Prostate gland (tissue), 2 donors: Measurements from ENCODE around the gene PKHD1. TPM values are rescaled to one million over a fixed set of nuclear protein-coding genes. Genes with fewer than 3 reads are reported as not detected.
"Not testable (repeated sequence)": the region's sequence is repeated elsewhere in the genome, so short reads cannot be mapped to it uniquely, and the experiment has no call there.

Source experiments
- DNase-seq: peaks from one replicate; pipeline ENCODE4 v3.0.0-alpha.2; 2019; ENCODE audit warnings: low spot score
- H3K27ac ChIP-seq, 2 donors: fragments of 200-600 bp; sonication (generic); 2 replicates each; pipeline ENCODE4 v1.5.1; 2017 to 2019
- H3K27me3 ChIP-seq: fragments of 200-600 bp; sonication (generic); replicated peaks from 2 replicates; pipeline ENCODE4 v1.5.1; 2019; ENCODE audit not compliant: insufficient read depth
- H3K36me3 ChIP-seq, 2 donors: fragments of 200-600 bp; sonication (generic); 1 replicate in 1 of 2; 2 replicates in 1 of 2; pipeline versions ENCODE4 v1.5.1 to v1.8.1; 2017 to 2019
- H3K4me1 ChIP-seq: fragments of 200-600 bp; sonication (generic); replicated peaks from 2 replicates; pipeline ENCODE4 v1.5.1; 2019
- H3K4me3 ChIP-seq, 2 donors: fragments of 200-600 bp; sonication (generic); 2 replicates each; pipeline ENCODE4 v1.5.1; 2017 to 2019
- H3K9me3 ChIP-seq: fragments of 200-600 bp; sonication (generic); 2 replicates; pipeline ENCODE4 v1.5.1; 2017
- POLR2A ChIP-seq: fragments of 450-650 bp; IDR thresholded peaks from one replicate; pipeline ENCODE4 v1.6.1; 2016; ENCODE audit warnings: antibody characterized with exemption, mild to moderate bottlenecking
- POLR2AphosphoS5 ChIP-seq: sonication (generic); formaldehyde crosslinking; IDR thresholded peaks from one replicate; pipeline ENCODE4 v1.6.1; 2017; ENCODE audit warnings: antibody characterized with exemption
- WGBS: methylation state at CpG from one replicate; pipeline ENCODE4 v1.1.5; 2018; 5-methylcytosine and 5-hydroxymethylcytosine counted together
- intact Hi-C: fragments of 100-400 bp; cut with DNase I; formaldehyde crosslinking; loops from one replicate; pipeline ENCODE4 v1.14.2; 2022
- total RNA-seq, 2 donors: library from RNA; depleted of rRNA; stranded (reverse); fragments of >200 nt; gene quantifications; one replicate each; pipeline ENCODE4 v1.1.0, GENCODE V29; 2016
- TF ChIP-seq, protein P1 (sequence below), 4 experiments: fragments of 200-600 bp in 2 of 4; fragments of 450-650 bp in 2 of 4; sonication (generic) in 2 of 4; IDR thresholded peaks; 1 replicate in 3 of 4; 2 replicates in 1 of 4; pipeline ENCODE4 v1.5.1; 2016 to 2019; ENCODE audit warnings: antibody characterized with exemption in 4 of 4, mild to moderate bottlenecking in 2 of 4, moderate library complexity in 2 of 4

The PKHD1 gene
- total RNA-seq, 2 donors from 2014 or later, result 0.46 to 1.1 TPM

DNA sequence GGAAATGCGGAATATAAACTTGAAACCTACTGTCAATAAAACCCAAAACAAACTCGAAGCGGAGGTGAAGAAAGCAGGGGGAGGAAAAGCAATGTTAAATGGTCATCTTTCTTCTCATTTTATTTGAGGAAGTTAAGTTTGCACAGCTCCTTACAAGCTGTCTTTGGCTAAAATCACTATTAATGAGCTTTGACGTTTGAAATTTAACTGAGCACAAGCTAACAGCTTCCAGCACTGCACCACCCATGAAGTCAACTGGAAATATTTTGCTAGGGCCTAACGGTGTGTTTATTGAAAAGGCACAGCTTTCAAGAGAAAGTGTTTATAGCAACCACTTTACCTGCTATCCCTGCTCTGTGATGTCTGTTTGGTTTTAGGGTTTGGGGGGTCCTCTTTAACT, 103.8 kb downstream of the PKHD1 start:
- no peak for DNase-seq
- TF ChIP-seq POLR2A (no peak), POLR2AphosphoS5 (no peak)
- TF ChIP-seq, protein P1, sequence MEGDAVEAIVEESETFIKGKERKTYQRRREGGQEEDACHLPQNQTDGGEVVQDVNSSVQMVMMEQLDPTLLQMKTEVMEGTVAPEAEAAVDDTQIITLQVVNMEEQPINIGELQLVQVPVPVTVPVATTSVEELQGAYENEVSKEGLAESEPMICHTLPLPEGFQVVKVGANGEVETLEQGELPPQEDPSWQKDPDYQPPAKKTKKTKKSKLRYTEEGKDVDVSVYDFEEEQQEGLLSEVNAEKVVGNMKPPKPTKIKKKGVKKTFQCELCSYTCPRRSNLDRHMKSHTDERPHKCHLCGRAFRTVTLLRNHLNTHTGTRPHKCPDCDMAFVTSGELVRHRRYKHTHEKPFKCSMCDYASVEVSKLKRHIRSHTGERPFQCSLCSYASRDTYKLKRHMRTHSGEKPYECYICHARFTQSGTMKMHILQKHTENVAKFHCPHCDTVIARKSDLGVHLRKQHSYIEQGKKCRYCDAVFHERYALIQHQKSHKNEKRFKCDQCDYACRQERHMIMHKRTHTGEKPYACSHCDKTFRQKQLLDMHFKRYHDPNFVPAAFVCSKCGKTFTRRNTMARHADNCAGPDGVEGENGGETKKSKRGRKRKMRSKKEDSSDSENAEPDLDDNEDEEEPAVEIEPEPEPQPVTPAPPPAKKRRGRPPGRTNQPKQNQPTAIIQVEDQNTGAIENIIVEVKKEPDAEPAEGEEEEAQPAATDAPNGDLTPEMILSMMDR (IDR thresholded peaks at IDR 0.05), result no peak
- H3K36me3 ChIP-seq, result no peaks in the 10 kb centered on the region
- H3K27me3 ChIP-seq, result no peaks in the 10 kb centered on the region
- H3K27ac ChIP-seq, result no peak overlapping the region
- H3K4me3 ChIP-seq, result no peak overlapping the region
- no peaks in the 10 kb centered on the region for H3K4me1 ChIP-seq
- no peaks in the 10 kb centered on the region for H3K9me3 ChIP-seq
- WGBS, result 29% methylated on average over 5 of the region's 5 CpGs
- intact Hi-C loops, result no loop called here

DNA sequence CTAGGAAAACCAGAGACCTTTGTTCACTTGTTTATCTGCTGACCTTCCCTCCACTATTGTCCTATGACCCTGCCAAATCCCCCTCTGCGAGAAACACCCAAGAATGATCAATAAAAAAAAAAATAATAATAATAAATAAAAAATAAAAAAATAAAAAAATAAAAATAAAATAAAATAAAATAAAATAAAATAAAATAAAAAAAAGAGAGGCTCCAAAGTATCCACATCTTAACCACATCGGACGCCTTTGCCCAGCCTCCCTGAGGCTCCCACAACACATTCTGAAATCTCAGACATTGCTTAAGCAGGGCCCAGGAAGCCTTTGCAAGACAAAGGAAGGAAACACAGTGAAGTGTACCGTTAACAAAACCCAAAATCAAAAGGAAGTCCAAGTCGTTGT, 104.7 kb downstream of the PKHD1 start:
- WGBS, result 75% methylated on average over 5 of the region's 5 CpGs
- H3K27me3 ChIP-seq, H3K36me3 ChIP-seq, H3K4me1 ChIP-seq, H3K9me3 ChIP-seq, H3K27ac ChIP-seq, intact Hi-C loops, DNase-seq, H3K4me3 ChIP-seq: not testable (repeated sequence)

DNA sequence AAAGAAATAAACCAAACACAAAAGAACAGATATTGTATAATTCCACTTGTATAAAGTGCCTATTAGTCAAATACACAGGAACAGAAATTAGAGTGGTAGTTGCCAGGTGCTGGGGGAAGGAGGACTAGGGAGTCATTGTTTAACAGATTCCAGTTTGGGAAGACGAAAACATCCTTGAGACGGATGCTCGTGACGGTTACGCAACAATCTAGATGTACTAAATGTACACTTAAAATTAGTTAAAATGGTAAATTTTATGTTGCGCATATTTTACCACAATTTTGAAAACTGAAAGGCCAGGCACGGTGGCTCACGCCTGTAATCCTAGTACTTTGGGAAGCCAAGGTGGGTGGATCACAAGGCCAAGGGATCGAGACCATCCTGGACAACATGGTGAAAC, 111.0 kb downstream of the PKHD1 start:
- no peak for DNase-seq
- intact Hi-C loops, result no loop called here
- no peaks in the 10 kb centered on the region for H3K36me3 ChIP-seq
- H3K4me3 ChIP-seq, result no peak overlapping the region
- no peaks in the 10 kb centered on the region for H3K27me3 ChIP-seq
- H3K4me1 ChIP-seq, result no peaks in the 10 kb centered on the region
- TF ChIP-seq, protein P1 (IDR thresholded peaks at IDR 0.05), result no peak
- TF ChIP-seq POLR2AphosphoS5 (no peak), POLR2A (no peak)
- no peaks in the 10 kb centered on the region for H3K9me3 ChIP-seq
- no peak overlapping the region for H3K27ac ChIP-seq
- 90% methylated on average over 9 of the region's 9 CpGs for WGBS

DNA sequence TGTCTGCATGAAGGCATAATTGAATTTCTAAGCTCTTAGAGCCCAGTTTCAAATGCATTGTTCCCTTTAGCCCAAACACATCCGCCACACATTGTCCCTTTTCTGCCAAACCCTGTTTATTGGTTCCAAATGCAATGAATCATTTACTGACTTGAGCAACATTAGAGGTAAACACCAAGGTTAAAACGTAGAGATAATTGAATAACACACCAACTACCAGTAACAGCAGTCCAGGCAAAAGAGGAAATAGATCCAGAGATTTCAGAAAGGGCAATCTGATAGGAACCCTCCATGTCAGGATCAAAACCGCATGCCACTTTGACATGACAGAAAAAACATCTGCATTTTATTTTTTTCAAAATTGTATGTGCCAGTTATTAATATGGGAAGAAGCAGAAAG, 114.8 kb downstream of the PKHD1 start:
- DNase-seq, result no peak
- Histone ChIP-seq H3K4me1 (no peaks in the 10 kb centered on the region), H3K9me3 (no peaks in the 10 kb centered on the region), H3K36me3 (no peaks in the 10 kb centered on the region), H3K4me3 (no peak overlapping the region), H3K27me3 (no peaks in the 10 kb centered on the region), H3K27ac (no peak overlapping the region)
- 48% methylated on average over 3 of the region's 3 CpGs for WGBS
- intact Hi-C loops, result no loop called here
- TF ChIP-seq, protein P1 (IDR thresholded peaks at IDR 0.05), result no peak
- TF ChIP-seq POLR2A (no peak), POLR2AphosphoS5 (no peak)

DNA sequence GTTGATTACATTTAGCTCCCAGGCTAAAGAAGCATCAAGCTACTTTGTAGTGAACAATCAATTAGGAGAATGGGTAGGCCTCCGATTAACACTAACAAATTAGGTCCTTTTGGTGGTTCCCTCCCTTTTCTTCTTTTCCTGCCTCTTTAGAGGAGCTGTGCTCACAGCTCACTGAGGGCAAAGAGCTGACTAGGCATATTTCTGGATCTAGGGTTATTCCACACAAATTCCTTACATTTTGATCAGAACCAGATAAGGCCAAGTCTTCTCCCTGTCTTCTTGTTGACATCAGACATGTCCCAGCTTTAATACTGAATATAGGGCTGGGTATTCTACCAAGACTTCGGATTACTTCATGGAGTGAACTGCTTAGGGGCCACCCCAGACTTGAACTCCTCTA, 119.1 kb downstream of the PKHD1 start:
- Histone ChIP-seq H3K9me3 (no peaks in the 10 kb centered on the region), H3K36me3 (no peaks in the 10 kb centered on the region), H3K27ac (no peak overlapping the region), H3K4me3 (no peak overlapping the region), H3K27me3 (no peaks in the 10 kb centered on the region), H3K4me1 (no peaks in the 10 kb centered on the region)
- WGBS, result 92% methylated on average over 2 of the region's 2 CpGs
- intact Hi-C loops, result no loop called here
- TF ChIP-seq, protein P1 (IDR thresholded peaks at IDR 0.05), result no peak
- TF ChIP-seq POLR2AphosphoS5 (no peak), POLR2A (no peak)
- no peak for DNase-seq
